Endothelial cell of umbilical vein (primary cell): Measurements from ENCODE around the gene EPHA5. TPM values are rescaled to one million over a fixed set of nuclear protein-coding genes. Genes with fewer than 3 reads are reported as not detected.

Source experiments
- BruUV-seq: library from RNA; stranded (reverse); fragments of 400-500 nt; replicated peaks from 2 replicates; lab custom pipeline; 2021; lab: Mats Ljungman, UMichigan
- CTCF ChIA-PET: fragments of 300-600, 350-600 bp; sonication (Branson Sonifier 250); formaldehyde crosslinking; loops from one replicate; lab custom pipeline; 2021; ENCODE audit warnings: antibody characterized with exemption, inconsistent platforms; lab: Charles Lee
- POLR2A ChIA-PET: fragments of 300-600, 350-600 bp; sonication (Branson Sonifier 250); formaldehyde crosslinking; loops from one replicate; lab custom pipeline; 2021; ENCODE audit warnings: antibody characterized with exemption, inconsistent platforms; lab: Charles Lee
- DNase-seq: peaks from one replicate; pipeline ENCODE4 v3.0.0-alpha.2; 2011; ENCODE audit warnings: low read depth, low spot score
- FAIRE-seq: peaks from 2 replicates; lab custom pipeline; 2011; peaks lifted over from hg19 to GRCh38; lab: Jason Lieb, UNC
- H2AFZ ChIP-seq: 2 replicates; pipeline ENCODE4 v1.6.0; 2012; ENCODE audit warnings: low read depth, low read length, control low read depth, inconsistent platforms
- H3K27ac ChIP-seq: 2 replicates; pipeline ENCODE4 v1.5.1; 2011; ENCODE audit warnings: low read depth, mild to moderate bottlenecking, control low read depth, low read length, moderate library complexity; ENCODE audit not compliant: insufficient read depth
- H3K27me3 ChIP-seq, 2 experiments: 2 replicates each; pipeline versions ENCODE4 v1.6.0 to v1.6.1; 2011; ENCODE audit warnings: low read length in 2 of 2, mixed read lengths in 1 of 2; ENCODE audit not compliant: control insufficient read depth in 2 of 2, insufficient read depth in 2 of 2
- H3K36me3 ChIP-seq, 2 experiments: 2 replicates in 1 of 2; 3 replicates in 1 of 2; pipeline ENCODE4 v1.5.1; 2011; ENCODE audit warnings: low read length in 2 of 2, mild to moderate bottlenecking in 1 of 2, moderate library complexity in 1 of 2; ENCODE audit not compliant: control insufficient read depth in 2 of 2, insufficient read depth in 2 of 2; ENCODE audit errors: extremely low read depth in 1 of 2
- H3K4me1 ChIP-seq: 3 replicates; pipeline ENCODE4 v1.5.1; 2011; ENCODE audit warnings: mild to moderate bottlenecking, low read length; ENCODE audit not compliant: control insufficient read depth, insufficient read depth; ENCODE audit errors: extremely low read depth
- H3K4me2 ChIP-seq: 2 replicates; pipeline ENCODE4 v1.6.1; 2011; ENCODE audit warnings: low read length, control low read depth, mixed read lengths; ENCODE audit not compliant: insufficient read depth
- H3K4me3 ChIP-seq, 3 experiments: fragments of 200-600 bp in 1 of 3; sonication (generic), shearing (Covaris generic) in 1 of 3; replicated peaks in 1 of 3; 2 replicates each; pipeline ENCODE4 v1.5.1; 2011 to 2016; ENCODE audit warnings: control low read depth in 3 of 3, low read length in 3 of 3, mild to moderate bottlenecking in 2 of 3, inconsistent platforms in 1 of 3, low read depth in 1 of 3, moderate library complexity in 1 of 3; ENCODE audit not compliant: insufficient read depth in 1 of 3
- H3K79me2 ChIP-seq: 2 replicates; pipeline ENCODE4 v1.6.0; 2012; ENCODE audit warnings: low read length, inconsistent platforms; ENCODE audit not compliant: control insufficient read depth, insufficient read depth
- H3K9ac ChIP-seq: replicated peaks from 2 replicates; pipeline ENCODE3; 2011; ENCODE audit warnings: low read length, control low read depth; ENCODE audit not compliant: insufficient read depth; ENCODE audit errors: extremely low read depth
- H3K9me1 ChIP-seq: replicated peaks from 3 replicates; pipeline ENCODE4 v1.6.0; 2011; ENCODE audit warnings: mild to moderate bottlenecking, low read length; ENCODE audit not compliant: control insufficient read depth, insufficient read depth; ENCODE audit errors: extremely low read depth
- H3K9me3 ChIP-seq: replicated peaks from 2 replicates; pipeline ENCODE4 v1.5.1; 2012; ENCODE audit warnings: low read length, inconsistent platforms; ENCODE audit not compliant: control insufficient read depth, insufficient read depth
- H4K20me1 ChIP-seq: replicated peaks from 2 replicates; pipeline ENCODE3; 2011; ENCODE audit warnings: mild to moderate bottlenecking, low read length; ENCODE audit not compliant: control insufficient read depth, insufficient read depth; ENCODE audit errors: extremely low read depth
- EZH2 ChIP-seq: IDR thresholded peaks from 2 replicates; pipeline ENCODE4 v1.6.1; 2012; ENCODE audit warnings: borderline replicate concordance, low read depth, mild to moderate bottlenecking, moderate library complexity, low read length, inconsistent platforms; ENCODE audit not compliant: severe bottlenecking
- FOS ChIP-seq: IDR thresholded peaks from 2 replicates; pipeline ENCODE4 v1.6.1; 2011; ENCODE audit warnings: mild to moderate bottlenecking, low read length, moderate library complexity, borderline replicate concordance; ENCODE audit not compliant: insufficient read depth
- GATA2 ChIP-seq: IDR thresholded peaks from 2 replicates; pipeline ENCODE4 v1.7.0; 2011; ENCODE audit warnings: low read depth, mild to moderate bottlenecking, moderate library complexity, mixed read lengths, low read length; ENCODE audit not compliant: insufficient read length, insufficient read depth
- JUN ChIP-seq: IDR thresholded peaks from 2 replicates; pipeline ENCODE4 v1.6.1; 2011; ENCODE audit warnings: borderline replicate concordance, low read depth; ENCODE audit not compliant: insufficient read length, insufficient read depth
- MYC ChIP-seq: IDR thresholded peaks from one replicate; pipeline ENCODE4 v1.6.1; 2011; ENCODE audit warnings: mild to moderate bottlenecking, low read depth, low read length
- POLR2A ChIP-seq: IDR thresholded peaks from 2 replicates; pipeline ENCODE4 v1.6.1; 2012; ENCODE audit warnings: low read depth, mild to moderate bottlenecking, control low read depth, low read length
- POLR2AphosphoS5 ChIP-seq: IDR thresholded peaks from 2 replicates; pipeline ENCODE4 v1.6.1; 2012; ENCODE audit warnings: low read depth, mild to moderate bottlenecking, control low read depth, low read length, moderate library complexity; ENCODE audit not compliant: insufficient read depth
- dilution Hi-C: fragments of 300-500 bp; cut with MboI; formaldehyde crosslinking; loops from one replicate; pipeline ENCODE4 v1.15.0; 2019; ENCODE audit warnings: low sequenced_read_pairs; ENCODE audit not compliant: extremely low pct_ligation_motif_present
- intact Hi-C: fragments of 100-400 bp; cut with micrococcal nuclease; formaldehyde crosslinking; loops from one replicate; pipeline ENCODE4 v1.10.0; 2022
- polyA plus RNA-seq, 4 experiments: library from polyadenylated mRNA; depleted of rRNA in 3 of 4; stranded (reverse) in 3 of 4; unstranded in 1 of 4; fragments of >200 nt; gene quantifications; 2 replicates each; pipeline versions ENCODE4 v1.2.1 to v1.2.3, GENCODE V29; 2011 to 2012; ENCODE audit warnings: missing spikeins in 1 of 4
- total RNA-seq: library from RNA; stranded (reverse); gene quantifications from 2 replicates; pipeline ENCODE4 v1.2.3, GENCODE V29; 2021
- TF ChIP-seq, protein P1 (sequence below): IDR thresholded peaks from 2 replicates; pipeline ENCODE4 v1.6.1; 2011; ENCODE audit not compliant: insufficient read depth, insufficient read length
- TF ChIP-seq, protein P2 (sequence below), 2 donors: IDR thresholded peaks; 1 replicate in 1 of 2; 2 replicates in 1 of 2; pipeline ENCODE4 v1.5.1; 2011; ENCODE audit warnings: low read length in 2 of 2, mild to moderate bottlenecking in 2 of 2, moderate library complexity in 2 of 2, control low read depth in 1 of 2, inconsistent platforms in 1 of 2, low read depth in 1 of 2; ENCODE audit not compliant: insufficient read depth in 1 of 2; ENCODE audit errors: extremely low read depth in 1 of 2

The EPHA5 gene
- total and polyA plus RNA-seq, 2 donors (not counting 3 experiments of a cell fraction or from before 2014, with no cell fraction given) = 0.31 to 0.39 TPM

DNA sequence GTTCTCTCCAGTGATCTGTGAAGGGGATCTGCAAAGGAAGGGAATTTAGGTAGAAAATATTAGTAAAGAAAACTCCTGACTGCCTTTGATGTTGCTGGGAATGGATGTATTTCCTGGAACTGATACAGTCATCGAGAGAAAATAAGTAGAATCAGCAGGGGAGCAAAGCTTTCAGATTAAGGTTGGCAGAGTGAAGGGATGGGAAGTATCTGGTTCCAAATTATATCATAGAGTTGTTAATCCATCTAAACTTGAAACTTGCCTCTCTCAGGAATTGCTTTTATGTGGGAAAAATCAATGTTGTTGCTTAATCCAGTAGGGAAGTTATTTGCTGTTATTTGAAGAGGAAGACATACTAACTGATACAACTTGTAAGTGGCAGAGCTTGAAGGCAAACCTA is 19.3 kb downstream of the EPHA5 start:
- H3K9ac ChIP-seq = no peak overlapping the region
- no peaks in the 10 kb centered on the region for H3K27me3 ChIP-seq
- FAIRE-seq = no peak
- intact Hi-C loops = loop anchor here (5.0 kb wide), 1 partner anchor 149 kb away; no protein-coding TSS in a partner anchor
- H3K79me2 ChIP-seq = no peaks in the 10 kb centered on the region
- dilution Hi-C loops = no loop called here
- H2AFZ ChIP-seq = no peak overlapping the region
- no peaks in the 10 kb centered on the region for H3K9me3 ChIP-seq
- no peak overlapping the region for H3K27ac ChIP-seq
- H3K36me3 ChIP-seq = no peaks in the 10 kb centered on the region
- no peaks in the 10 kb centered on the region for H3K9me1 ChIP-seq
- ChIA-PET POLR2A (no interaction called here), CTCF (interaction anchor here (1.2 kb wide), 1 partner anchor 15 kb away, joined by 5 read pairs; no protein-coding TSS in a partner anchor)
- no peak overlapping the region for H3K4me2 ChIP-seq
- TF ChIP-seq, protein P1, sequence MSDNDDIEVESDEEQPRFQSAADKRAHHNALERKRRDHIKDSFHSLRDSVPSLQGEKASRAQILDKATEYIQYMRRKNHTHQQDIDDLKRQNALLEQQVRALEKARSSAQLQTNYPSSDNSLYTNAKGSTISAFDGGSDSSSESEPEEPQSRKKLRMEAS = no peak
- TF ChIP-seq FOS = no peak
- no peak for TF ChIP-seq POLR2A
- TF ChIP-seq JUN = no peak
- TF ChIP-seq, protein P2, sequence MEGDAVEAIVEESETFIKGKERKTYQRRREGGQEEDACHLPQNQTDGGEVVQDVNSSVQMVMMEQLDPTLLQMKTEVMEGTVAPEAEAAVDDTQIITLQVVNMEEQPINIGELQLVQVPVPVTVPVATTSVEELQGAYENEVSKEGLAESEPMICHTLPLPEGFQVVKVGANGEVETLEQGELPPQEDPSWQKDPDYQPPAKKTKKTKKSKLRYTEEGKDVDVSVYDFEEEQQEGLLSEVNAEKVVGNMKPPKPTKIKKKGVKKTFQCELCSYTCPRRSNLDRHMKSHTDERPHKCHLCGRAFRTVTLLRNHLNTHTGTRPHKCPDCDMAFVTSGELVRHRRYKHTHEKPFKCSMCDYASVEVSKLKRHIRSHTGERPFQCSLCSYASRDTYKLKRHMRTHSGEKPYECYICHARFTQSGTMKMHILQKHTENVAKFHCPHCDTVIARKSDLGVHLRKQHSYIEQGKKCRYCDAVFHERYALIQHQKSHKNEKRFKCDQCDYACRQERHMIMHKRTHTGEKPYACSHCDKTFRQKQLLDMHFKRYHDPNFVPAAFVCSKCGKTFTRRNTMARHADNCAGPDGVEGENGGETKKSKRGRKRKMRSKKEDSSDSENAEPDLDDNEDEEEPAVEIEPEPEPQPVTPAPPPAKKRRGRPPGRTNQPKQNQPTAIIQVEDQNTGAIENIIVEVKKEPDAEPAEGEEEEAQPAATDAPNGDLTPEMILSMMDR (IDR thresholded peaks at IDR 0.05; ENCODE audit: extremely low read depth in 1 of 2, insufficient read depth in 1 of 2, low read depth in 1 of 2, low read length in 2 of 2) = no peak
- TF ChIP-seq EZH2 = no peak
- no peak for TF ChIP-seq GATA2
- no peak for TF ChIP-seq POLR2AphosphoS5
- no peak for TF ChIP-seq MYC
- no TSS peak for BruUV-seq
- H3K4me1 ChIP-seq = peaks cover 26% of the 10 kb centered on the region
- no peak for DNase-seq
- no peaks in the 10 kb centered on the region for H4K20me1 ChIP-seq
- no peak overlapping the region for H3K4me3 ChIP-seq
